Mesenchymal stem cell (in vitro differentiated cells and primary cell): Measurements from ENCODE around the gene C12orf75.

Source experiments
- DNase-seq: peaks from one replicate; pipeline ENCODE4 v3.0.0-alpha.2; 2013
- H2AFZ ChIP-seq: one replicate; pipeline ENCODE4 v1.6.1; 2013; ENCODE audit warnings: low read depth, mild to moderate bottlenecking, control low read depth, inconsistent platforms, low read length, moderate library complexity
- H2AK5ac ChIP-seq: 2 replicates; pipeline ENCODE4 v1.6.1; 2013; ENCODE audit warnings: low read length, moderate library complexity, mild to moderate bottlenecking, inconsistent platforms; ENCODE audit not compliant: severe bottlenecking
- H2BK120ac ChIP-seq: one replicate; pipeline ENCODE4 v1.6.1; 2013; ENCODE audit warnings: low read depth, mild to moderate bottlenecking, inconsistent platforms, low read length, moderate library complexity
- H2BK12ac ChIP-seq, 2 experiments: one replicate each; pipeline ENCODE4 v1.6.1; 2013; ENCODE audit warnings: inconsistent platforms in 2 of 2, low read length in 2 of 2, mild to moderate bottlenecking in 2 of 2, moderate library complexity in 2 of 2, control low read depth in 1 of 2
- H2BK15ac ChIP-seq: one replicate; pipeline ENCODE4 v1.6.1; 2013; ENCODE audit warnings: mild to moderate bottlenecking, low read depth, inconsistent platforms; ENCODE audit not compliant: poor library complexity, severe bottlenecking
- H2BK5ac ChIP-seq: 2 replicates; pipeline ENCODE4 v1.6.1; 2013; ENCODE audit warnings: low read depth, mild to moderate bottlenecking, low read length, control low read depth, inconsistent platforms; ENCODE audit not compliant: poor library complexity, severe bottlenecking
- H3K14ac ChIP-seq, 2 experiments: one replicate each; pipeline ENCODE4 v1.6.1; 2013; ENCODE audit warnings: inconsistent platforms in 2 of 2, low read length in 2 of 2, control low read depth in 1 of 2, mild to moderate bottlenecking in 1 of 2, moderate library complexity in 1 of 2
- H3K18ac ChIP-seq, 2 experiments: one replicate each; pipeline ENCODE4 v1.6.1; 2013; ENCODE audit warnings: inconsistent platforms in 2 of 2, low read length in 2 of 2, control low read depth in 1 of 2, low read depth in 1 of 2, mild to moderate bottlenecking in 1 of 2
- H3K23ac ChIP-seq, 2 experiments: one replicate each; pipeline ENCODE4 v1.6.1; 2013; ENCODE audit warnings: inconsistent platforms in 2 of 2, low read length in 2 of 2, mild to moderate bottlenecking in 2 of 2, moderate library complexity in 2 of 2, control low read depth in 1 of 2
- H3K27ac ChIP-seq: 2 replicates; pipeline ENCODE4 v1.5.1; 2013; ENCODE audit warnings: mild to moderate bottlenecking, moderate library complexity, low read length, control low read depth, inconsistent platforms; ENCODE audit not compliant: poor library complexity, severe bottlenecking
- H3K27me3 ChIP-seq, 2 experiments: 2 replicates each; pipeline versions ENCODE4 v1.6.1 to v1.7.0; 2013; ENCODE audit warnings: low read length in 2 of 2, mild to moderate bottlenecking in 2 of 2, moderate library complexity in 2 of 2, control low read depth in 1 of 2, inconsistent platforms in 1 of 2; ENCODE audit not compliant: control insufficient read depth in 1 of 2, insufficient read depth in 1 of 2
- H3K36me3 ChIP-seq, 2 experiments: 2 replicates each; pipeline versions ENCODE4 v1.6.1 to v1.7.0; 2013; ENCODE audit warnings: low read length in 2 of 2, control low read depth in 1 of 2, inconsistent platforms in 1 of 2, low read depth in 1 of 2, mild to moderate bottlenecking in 1 of 2; ENCODE audit not compliant: insufficient read depth in 2 of 2, control insufficient read depth in 1 of 2
- H3K4ac ChIP-seq, 2 experiments: one replicate each; pipeline ENCODE4 v1.6.1; 2013; ENCODE audit warnings: inconsistent platforms in 2 of 2, low read length in 2 of 2, mild to moderate bottlenecking in 2 of 2, moderate library complexity in 2 of 2, control low read depth in 1 of 2, low read depth in 1 of 2
- H3K4me1 ChIP-seq: 2 replicates; pipeline ENCODE4 v1.6.1; 2013; ENCODE audit warnings: low read depth, low read length, control low read depth; ENCODE audit not compliant: control insufficient read depth, insufficient read depth
- H3K4me2 ChIP-seq: 2 replicates; pipeline ENCODE4 v1.6.1; 2013; ENCODE audit warnings: low read length, mild to moderate bottlenecking, inconsistent platforms; ENCODE audit not compliant: poor library complexity, severe bottlenecking
- H3K4me3 ChIP-seq, 2 experiments: 2 replicates each; pipeline versions ENCODE4 v1.5.1 to v1.7.0; 2013; ENCODE audit warnings: low read length in 2 of 2, mild to moderate bottlenecking in 2 of 2, control low read depth in 1 of 2, low read depth in 1 of 2; ENCODE audit not compliant: insufficient read depth in 1 of 2
- H3K79me1 ChIP-seq: replicated peaks from 2 replicates; pipeline ENCODE4 v1.6.1; 2013; ENCODE audit warnings: mild to moderate bottlenecking, control low read depth, low read length, inconsistent platforms; ENCODE audit not compliant: poor library complexity, severe bottlenecking
- H3K9ac ChIP-seq: 2 replicates; pipeline ENCODE4 v1.7.0; 2013; ENCODE audit warnings: mild to moderate bottlenecking, low read length, moderate library complexity
- H3K9me3 ChIP-seq: 2 replicates; pipeline ENCODE4 v1.7.0; 2013; ENCODE audit warnings: mild to moderate bottlenecking, low read length; ENCODE audit not compliant: control insufficient read depth
- H4K8ac ChIP-seq: one replicate; pipeline ENCODE4 v1.6.1; 2013; ENCODE audit warnings: inconsistent platforms, mild to moderate bottlenecking, low read length, moderate library complexity
- H4K91ac ChIP-seq: one replicate; pipeline ENCODE4 v1.6.1; 2013; ENCODE audit warnings: mild to moderate bottlenecking, low read length, inconsistent platforms
- WGBS: methylation state at CpG from one replicate; pipeline ENCODE4 v1.1.7; 2013; ENCODE audit warnings: mixed read lengths; 5-methylcytosine and 5-hydroxymethylcytosine counted together

The C12orf75 gene

DNA sequence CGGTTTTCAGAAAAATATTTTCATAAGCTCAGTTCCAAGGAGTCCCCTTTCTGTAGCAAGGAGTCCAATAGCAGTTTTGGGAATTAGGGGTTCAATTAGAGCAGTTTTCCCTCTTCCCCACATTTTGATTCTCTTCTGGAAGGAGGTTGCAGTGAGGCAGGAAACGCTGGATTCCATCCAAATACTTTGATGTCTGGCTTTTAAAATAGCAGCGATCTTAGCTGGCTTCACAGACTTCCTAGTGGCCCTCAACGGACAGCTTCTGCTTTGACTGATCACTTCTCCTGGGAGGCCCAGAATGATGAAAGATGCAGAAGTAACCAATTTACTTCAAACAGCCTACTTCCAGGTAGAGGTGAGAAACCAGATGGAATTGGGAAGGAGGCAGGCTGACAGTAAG lies 63.1 kb downstream of the C12orf75 start:
- Histone ChIP-seq H3K27me3 (no peaks in the 10 kb centered on the region), H4K91ac (no peak overlapping the region), H3K18ac (no peak overlapping the region), H3K27ac (no peak overlapping the region), H2BK15ac (no peak overlapping the region), H3K9me3 (no peaks in the 10 kb centered on the region), H3K4me3 (no peak overlapping the region), H2BK5ac (no peak overlapping the region), H3K4ac (no peak overlapping the region), H2AK5ac (no peak overlapping the region), H3K79me1 (no peaks in the 10 kb centered on the region), H3K9ac (no peak overlapping the region), H2AFZ (no peak overlapping the region), H2BK12ac (no peak overlapping the region), H4K8ac (no peak overlapping the region), H3K23ac (no peak overlapping the region), H3K4me2 (no peak overlapping the region), H3K4me1 (no peaks in the 10 kb centered on the region), H3K36me3 (peaks cover 0 to 8% of the 10 kb centered on the region in 2 experiments), H2BK120ac (no peak overlapping the region), H3K14ac (no peak overlapping the region)
- 68% methylated on average over 4 of the region's 4 CpGs for WGBS
- peak; percentile 22 for DNase-seq

- H3K9me3 ChIP-seq, result no peaks in the 10 kb centered on the region
- no peak overlapping the region for H3K18ac ChIP-seq
- no peak overlapping the region for H3K23ac ChIP-seq
- no peak overlapping the region for H3K14ac ChIP-seq
- no peak overlapping the region for H4K91ac ChIP-seq
- no peak for DNase-seq
- H2BK5ac ChIP-seq, result no peak overlapping the region
- H3K4me2 ChIP-seq, result no peak overlapping the region
- H2AFZ ChIP-seq, result no peak overlapping the region
- no peak overlapping the region for H2BK120ac ChIP-seq
- no peak overlapping the region for H3K27ac ChIP-seq
- no CpG with 5 or more reads among the region's 1 CpG for WGBS
- no peak overlapping the region for H3K9ac ChIP-seq
- no peaks in the 10 kb centered on the region for H3K4me1 ChIP-seq
- H4K8ac ChIP-seq, result no peak overlapping the region
- no peak overlapping the region for H2BK15ac ChIP-seq
- H3K36me3 ChIP-seq, result peaks cover 0 to 6% of the 10 kb centered on the region in 2 experiments
- no peaks in the 10 kb centered on the region for H3K79me1 ChIP-seq
- H3K27me3 ChIP-seq, result no peaks in the 10 kb centered on the region
- H3K4me3 ChIP-seq, result no peak overlapping the region
- no peak overlapping the region for H2BK12ac ChIP-seq
- H3K4ac ChIP-seq, result no peak overlapping the region
- H2AK5ac ChIP-seq, result no peak overlapping the region
Measured at GRCh38 chr12:105396024-105396423, 65.5 kb downstream of the C12orf75 start.

- 100% methylated on average over 1 of the region's 2 CpGs for WGBS
- Histone ChIP-seq H3K27ac (no peak overlapping the region), H3K4me1 (no peaks in the 10 kb centered on the region)
Measured at GRCh38 chr12:105396983-105397382, 66.5 kb downstream of the C12orf75 start.

DNA sequence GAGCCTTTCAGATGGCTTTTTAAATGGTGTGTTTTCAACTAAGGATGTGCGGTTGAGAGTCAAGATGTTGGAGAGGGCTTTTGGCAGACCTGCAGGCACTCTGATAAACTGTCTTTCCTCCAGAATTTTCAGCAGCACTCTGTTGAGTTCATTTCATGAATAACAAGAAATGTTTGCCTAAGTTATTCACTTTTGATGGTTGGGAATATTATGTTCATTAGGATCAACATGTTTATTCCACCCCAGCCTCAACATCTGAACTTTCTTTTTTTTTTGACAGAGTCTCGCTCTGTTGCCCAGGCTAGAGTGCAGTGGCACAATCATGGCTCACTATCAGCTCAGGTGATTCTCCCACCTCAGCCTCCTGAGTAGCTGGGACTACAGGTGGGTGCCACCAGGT lies 68.4 kb downstream of the C12orf75 start:
- Histone ChIP-seq H4K8ac (no peak overlapping the region), H2BK12ac (no peak overlapping the region), H3K4me2 (no peak overlapping the region), H3K27ac (no peak overlapping the region), H3K9ac (no peak overlapping the region), H3K79me1 (no peaks in the 10 kb centered on the region), H3K14ac (no peak overlapping the region), H2BK15ac (no peak overlapping the region), H4K91ac (no peak overlapping the region), H3K4me1 (no peaks in the 10 kb centered on the region), H3K9me3 (no peaks in the 10 kb centered on the region), H3K36me3 (peaks cover 0 to 8% of the 10 kb centered on the region in 2 experiments), H2BK5ac (no peak overlapping the region), H2AFZ (no peak overlapping the region), H3K4me3 (no peak overlapping the region), H3K4ac (no peak overlapping the region), H3K18ac (no peak overlapping the region), H2AK5ac (no peak overlapping the region), H3K27me3 (no peaks in the 10 kb centered on the region), H3K23ac (no peak overlapping the region), H2BK120ac (no peak overlapping the region)
- DNase-seq, result no peak
- 100% methylated on average over 2 of the region's 2 CpGs for WGBS

More at GRCh38 chr12:105396983-105397382, 66.5 kb downstream of the C12orf75 start:
- no peak overlapping the region for H3K9ac ChIP-seq
- no peak overlapping the region for H3K4ac ChIP-seq
- no peak overlapping the region for H2BK5ac ChIP-seq
- no peak overlapping the region for H3K14ac ChIP-seq
- H3K4me3 ChIP-seq, result no peak overlapping the region
- H4K91ac ChIP-seq, result no peak overlapping the region
- H3K18ac ChIP-seq, result no peak overlapping the region
- no peak overlapping the region for H2AK5ac ChIP-seq
- no peak overlapping the region for H2BK15ac ChIP-seq
- no peak overlapping the region for H4K8ac ChIP-seq
- H3K36me3 ChIP-seq, result peaks cover 0 to 6% of the 10 kb centered on the region in 2 experiments
- no peak overlapping the region for H3K23ac ChIP-seq
- no peak overlapping the region for H2BK12ac ChIP-seq
- no peak overlapping the region for H2AFZ ChIP-seq
- no peaks in the 10 kb centered on the region for H3K79me1 ChIP-seq
- H3K9me3 ChIP-seq, result no peaks in the 10 kb centered on the region
- H2BK120ac ChIP-seq, result no peak overlapping the region
- no peaks in the 10 kb centered on the region for H3K27me3 ChIP-seq
- H3K4me2 ChIP-seq, result no peak overlapping the region
- no peak for DNase-seq
